AG04450 (cell line): Measurements from ENCODE around the gene ZNF563. TPM values are rescaled to one million over a fixed set of nuclear protein-coding genes. Genes with fewer than 3 reads are reported as not detected.
"Not testable (repeated sequence)": the region's sequence is repeated elsewhere in the genome, so short reads cannot be mapped to it uniquely, and the experiment has no call there.

Experiments used
- CTCF ChIA-PET: fragments of 300-600, 350-600 bp; formaldehyde crosslinking; extraction: SDS; loops from one replicate; lab custom pipeline; 2022; ENCODE audit warnings: antibody characterized with exemption, inconsistent platforms; lab: Charles Lee
- POLR2A ChIA-PET: fragments of 350-600 bp; formaldehyde crosslinking; extraction: SDS; loops from one replicate; lab custom pipeline; 2021; ENCODE audit warnings: antibody characterized with exemption, inconsistent platforms; lab: Yijun Ruan, JAX
- DNase-seq: peaks from one replicate; pipeline ENCODE4 v3.0.0-alpha.2; 2011; ENCODE audit warnings: low read depth, low spot score
- H3K27ac ChIP-seq: one replicate; pipeline ENCODE4 v1.5.1; 2012; ENCODE audit warnings: low read depth, low read length, control low read depth
- H3K27me3 ChIP-seq: one replicate; pipeline ENCODE4 v1.6.0; 2012; ENCODE audit warnings: low read length; ENCODE audit not compliant: control insufficient read depth, insufficient read depth
- H3K4me3 ChIP-seq: 2 replicates; pipeline ENCODE4 v1.5.1; 2011; ENCODE audit warnings: mild to moderate bottlenecking, low read depth, low read length, control low read depth
- H3K9me3 ChIP-seq: 2 replicates; pipeline ENCODE4 v1.5.1; 2012; ENCODE audit warnings: low read length; ENCODE audit not compliant: control insufficient read depth, insufficient read depth
- polyA plus RNA-seq: library from polyadenylated mRNA; depleted of rRNA; stranded (reverse); fragments of >200 nt; gene quantifications from 2 replicates; pipeline ENCODE4 v1.2.3, GENCODE V29; 2011
- TF ChIP-seq, protein P1 (sequence below): IDR thresholded peaks from 2 replicates; pipeline ENCODE4 v1.5.1; 2011; ENCODE audit warnings: low read depth, low read length, control low read depth, inconsistent platforms

Gene ZNF563
- polyA plus RNA-seq, 1 experiment: 2.3 TPM

DNA sequence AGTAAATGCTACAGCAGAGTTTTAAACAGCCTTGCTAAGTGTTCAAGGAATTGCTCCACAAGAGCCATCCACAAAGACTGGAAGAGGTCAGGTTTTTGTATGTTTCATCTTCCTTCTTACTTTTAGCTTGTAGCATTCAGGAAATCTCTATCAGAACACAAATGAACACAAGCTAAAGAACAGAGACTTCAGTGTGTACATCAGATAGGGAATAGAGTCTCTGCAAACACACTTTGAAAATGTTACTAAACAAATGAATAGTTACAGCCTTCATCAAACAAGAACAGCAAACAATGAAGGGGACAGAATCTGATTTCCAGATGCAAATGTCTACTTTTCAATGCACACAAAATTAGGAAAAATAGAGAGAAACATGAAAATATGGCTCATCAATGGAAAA lies 7.7 kb downstream of the ZNF563 start:
- Histone ChIP-seq H3K9me3 (peaks cover 9% of the 10 kb centered on the region), H3K27me3 (no peaks in the 10 kb centered on the region), H3K27ac (no peak overlapping the region), H3K4me3 (no peak overlapping the region)
- no peak for DNase-seq
- TF ChIP-seq, protein P1, sequence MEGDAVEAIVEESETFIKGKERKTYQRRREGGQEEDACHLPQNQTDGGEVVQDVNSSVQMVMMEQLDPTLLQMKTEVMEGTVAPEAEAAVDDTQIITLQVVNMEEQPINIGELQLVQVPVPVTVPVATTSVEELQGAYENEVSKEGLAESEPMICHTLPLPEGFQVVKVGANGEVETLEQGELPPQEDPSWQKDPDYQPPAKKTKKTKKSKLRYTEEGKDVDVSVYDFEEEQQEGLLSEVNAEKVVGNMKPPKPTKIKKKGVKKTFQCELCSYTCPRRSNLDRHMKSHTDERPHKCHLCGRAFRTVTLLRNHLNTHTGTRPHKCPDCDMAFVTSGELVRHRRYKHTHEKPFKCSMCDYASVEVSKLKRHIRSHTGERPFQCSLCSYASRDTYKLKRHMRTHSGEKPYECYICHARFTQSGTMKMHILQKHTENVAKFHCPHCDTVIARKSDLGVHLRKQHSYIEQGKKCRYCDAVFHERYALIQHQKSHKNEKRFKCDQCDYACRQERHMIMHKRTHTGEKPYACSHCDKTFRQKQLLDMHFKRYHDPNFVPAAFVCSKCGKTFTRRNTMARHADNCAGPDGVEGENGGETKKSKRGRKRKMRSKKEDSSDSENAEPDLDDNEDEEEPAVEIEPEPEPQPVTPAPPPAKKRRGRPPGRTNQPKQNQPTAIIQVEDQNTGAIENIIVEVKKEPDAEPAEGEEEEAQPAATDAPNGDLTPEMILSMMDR: no peak
- POLR2A ChIA-PET: no interaction called here
- CTCF ChIA-PET: no interaction called here

DNA sequence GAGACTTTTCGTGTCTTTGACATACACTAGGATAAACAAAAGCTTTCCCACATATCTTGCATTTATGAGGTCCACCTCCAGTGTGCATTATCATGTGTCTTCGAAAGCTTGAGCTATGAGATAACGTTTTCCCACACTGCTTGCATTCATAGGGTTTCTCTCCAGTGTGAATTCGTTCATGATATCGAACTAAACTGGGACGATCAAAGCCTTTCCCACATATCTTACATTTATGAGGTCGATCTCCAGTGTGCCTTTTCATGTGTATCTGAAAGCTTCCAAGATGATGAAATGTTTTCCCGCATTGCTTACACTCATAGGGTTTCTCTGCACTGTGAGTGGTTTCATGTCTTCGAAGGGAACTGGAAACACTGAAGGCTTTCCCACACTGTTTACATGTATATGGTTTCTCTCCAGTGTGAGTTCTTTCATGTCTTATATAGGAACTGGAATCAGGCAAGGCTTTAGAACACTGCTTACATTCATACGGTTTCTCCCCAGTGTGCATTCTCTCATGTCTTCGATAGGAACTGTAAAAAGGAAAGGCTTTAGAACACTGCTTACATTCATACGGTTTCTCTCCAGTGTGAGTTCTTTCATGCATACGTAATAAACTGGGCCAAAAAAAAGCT lies 14.5 kb downstream of the ZNF563 start:
- no peak overlapping the region for H3K4me3 ChIP-seq
- DNase-seq: no peak
- TF ChIP-seq, protein P1: no peak
- CTCF ChIA-PET: no interaction called here
- POLR2A ChIA-PET: no interaction called here
- no peaks in the 10 kb centered on the region for H3K27me3 ChIP-seq
- no peak overlapping the region for H3K27ac ChIP-seq
- H3K9me3 ChIP-seq: peaks cover 48% of the 10 kb centered on the region

DNA sequence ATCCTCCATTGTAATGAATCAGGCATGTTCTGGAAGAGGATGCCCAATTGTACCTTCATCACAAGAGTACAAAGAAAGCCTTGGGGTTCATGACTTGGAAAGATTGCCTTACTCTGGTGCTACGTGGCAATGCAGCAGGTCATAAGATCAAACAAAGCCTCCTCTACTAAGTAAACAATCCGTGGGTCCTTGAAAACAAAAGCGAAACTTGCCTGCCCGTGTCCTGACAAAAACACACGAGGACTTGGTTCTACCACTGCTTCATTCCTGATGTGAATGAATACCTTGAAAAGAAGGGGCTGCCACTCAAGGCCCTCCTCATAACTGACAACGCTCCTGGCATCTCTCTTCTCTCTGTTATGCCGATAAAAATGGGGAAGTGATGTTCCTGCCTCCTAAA lies 18.9 kb downstream of the ZNF563 start:
- TF ChIP-seq, protein P1: no peak
- ChIA-PET POLR2A (no interaction called here), CTCF (interaction anchor here (0.6 to 2.7 kb wide), 2 partner anchors 19 to 185 kb away, joined by 3 to 7 read pairs; partner anchors contain the start of gene ZNF563)
- DNase-seq: no peak
- Histone ChIP-seq H3K27ac (no peak overlapping the region), H3K9me3 (peaks cover 43% of the 10 kb centered on the region), H3K4me3 (no peak overlapping the region), H3K27me3 (no peaks in the 10 kb centered on the region)

DNA sequence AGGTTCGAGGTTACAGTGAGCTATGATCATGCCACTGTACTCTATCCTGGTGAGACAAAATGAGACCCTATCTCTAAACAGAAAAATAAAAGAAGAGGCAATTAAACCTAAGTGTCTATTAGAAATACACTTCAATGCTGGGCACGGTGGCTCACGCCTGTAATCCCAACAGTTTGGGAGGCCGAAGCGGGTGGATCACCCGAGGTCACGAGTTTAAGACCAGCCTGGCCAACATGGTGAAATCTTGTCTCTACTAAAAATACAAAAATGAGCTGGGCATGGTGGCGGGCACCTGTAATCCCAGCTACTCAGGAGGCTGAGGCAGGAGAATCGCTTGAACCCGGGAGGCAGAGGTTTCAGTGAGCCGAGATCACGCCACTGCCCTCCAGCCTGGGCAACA lies 24.5 kb downstream of the ZNF563 start:
- H3K9me3 ChIP-seq: peaks cover 22% of the 10 kb centered on the region
- DNase-seq, H3K4me3 ChIP-seq, H3K27ac ChIP-seq, H3K27me3 ChIP-seq, CTCF ChIA-PET, POLR2A ChIA-PET: not testable (repeated sequence)

DNA sequence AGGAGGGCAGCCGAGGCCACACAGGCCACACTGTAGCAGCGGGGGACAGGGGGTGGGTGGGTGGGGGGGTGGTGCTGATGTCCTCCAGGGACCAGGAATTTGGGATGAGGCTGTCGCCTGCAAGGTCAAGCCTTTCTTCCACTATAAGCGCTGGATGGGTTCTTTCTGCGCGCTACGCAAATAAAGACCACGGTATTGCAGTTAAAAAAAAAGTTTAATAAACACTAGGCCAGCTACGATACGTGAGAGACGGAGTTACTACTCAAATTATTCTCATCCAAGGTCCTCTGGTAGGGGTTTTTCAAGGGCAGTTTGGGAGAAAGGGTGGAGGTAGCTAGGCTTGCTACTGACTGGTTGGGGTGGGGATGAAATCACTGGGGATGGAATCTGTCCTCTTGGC lies 38.2 kb downstream of the ZNF563 start:
- POLR2A ChIA-PET: interaction anchor here (0.6 to 0.9 kb wide), 2 partner anchors 39 to 131 kb away, joined by 3 read pairs; no protein-coding TSS in a partner anchor
- H3K9me3 ChIP-seq: peaks cover 4% of the 10 kb centered on the region; the same call in 1 of the 2 replicates
- H3K27ac ChIP-seq: no peak overlapping the region
- no peaks in the 10 kb centered on the region for H3K27me3 ChIP-seq
- H3K4me3 ChIP-seq: peak overlapping the region; percentile 98
- DNase-seq: no peak
- TF ChIP-seq, protein P1: no peak
- CTCF ChIA-PET: no interaction called here
